ENCODE measurements around the gene MZF1.
"Not testable (repeated sequence)": the region's sequence is repeated elsewhere in the genome, so short reads cannot be mapped to it uniquely, and the experiment has no call there.

Gene MZF1

DNA sequence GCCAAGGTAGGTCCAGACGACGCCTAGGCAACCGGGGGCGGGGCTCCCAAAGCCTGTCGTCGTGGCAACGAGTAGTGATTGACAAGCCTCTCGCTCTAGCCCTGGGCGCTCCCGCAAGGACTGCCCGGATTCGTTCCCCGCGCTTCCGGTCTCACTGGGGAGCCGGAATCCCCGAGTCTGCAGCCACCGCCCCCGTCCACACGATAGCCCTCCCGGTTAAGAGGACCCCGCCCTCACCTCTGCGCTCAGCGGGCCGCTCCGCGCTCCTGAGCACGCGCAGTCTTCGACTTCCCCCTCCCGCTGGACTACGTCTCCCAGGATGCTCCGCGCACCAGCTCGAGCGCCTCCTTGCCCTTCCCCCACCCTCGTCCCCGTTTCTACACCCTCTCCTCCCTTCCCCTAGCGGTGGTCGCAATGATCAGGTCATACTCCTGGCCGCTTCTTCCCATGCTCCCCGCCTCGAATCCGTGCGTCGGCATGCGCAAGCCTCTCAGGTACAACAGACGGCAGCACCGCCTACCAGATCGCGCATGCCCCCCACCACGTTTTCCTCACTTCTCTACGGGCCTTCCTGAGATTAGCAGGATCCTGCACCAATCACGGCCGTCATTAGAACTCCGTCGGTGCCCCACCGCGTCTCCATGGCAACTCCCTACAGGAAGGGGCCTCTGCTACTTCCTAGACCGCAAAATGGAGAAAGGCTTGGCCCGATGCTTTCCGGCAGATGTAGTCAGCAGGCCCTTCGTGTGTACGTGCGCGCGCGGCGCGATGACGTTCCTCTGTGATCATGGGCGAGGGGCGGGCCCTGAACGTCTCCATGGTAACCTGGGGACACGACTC is at the start of gene MZF1:
Gene MZF1, minus strand, starts transcription at position 518 of the 840 bp plus-strand sequence. CDS start 1,946 bp downstream, outside the sequence.
- peak; percentile 95 for FAIRE-seq
- peak; percentile 98 for DNase-seq (ENCODE audit: insufficient read length, low spot score)

GRCh38 chr19:58607213-58607612 is 34.1 kb upstream of the MZF1 start:
- DNase-seq (ENCODE audit: insufficient read length, low spot score); FAIRE-seq: not testable (repeated sequence)

- DNase-seq (ENCODE audit: insufficient read length, low spot score); FAIRE-seq: not testable (repeated sequence)
Observed at GRCh38 chr19:58606251-58606896, 33.2 kb upstream of the MZF1 start.

- no peak for FAIRE-seq
- no peak for DNase-seq (ENCODE audit: insufficient read length, low spot score)
Observed at GRCh38 chr19:58586133-58586765, 13.1 kb upstream of the MZF1 start.

- no peak for FAIRE-seq
Observed at GRCh38 chr19:58585442-58586132, 12.5 kb upstream of the MZF1 start.

DNA sequence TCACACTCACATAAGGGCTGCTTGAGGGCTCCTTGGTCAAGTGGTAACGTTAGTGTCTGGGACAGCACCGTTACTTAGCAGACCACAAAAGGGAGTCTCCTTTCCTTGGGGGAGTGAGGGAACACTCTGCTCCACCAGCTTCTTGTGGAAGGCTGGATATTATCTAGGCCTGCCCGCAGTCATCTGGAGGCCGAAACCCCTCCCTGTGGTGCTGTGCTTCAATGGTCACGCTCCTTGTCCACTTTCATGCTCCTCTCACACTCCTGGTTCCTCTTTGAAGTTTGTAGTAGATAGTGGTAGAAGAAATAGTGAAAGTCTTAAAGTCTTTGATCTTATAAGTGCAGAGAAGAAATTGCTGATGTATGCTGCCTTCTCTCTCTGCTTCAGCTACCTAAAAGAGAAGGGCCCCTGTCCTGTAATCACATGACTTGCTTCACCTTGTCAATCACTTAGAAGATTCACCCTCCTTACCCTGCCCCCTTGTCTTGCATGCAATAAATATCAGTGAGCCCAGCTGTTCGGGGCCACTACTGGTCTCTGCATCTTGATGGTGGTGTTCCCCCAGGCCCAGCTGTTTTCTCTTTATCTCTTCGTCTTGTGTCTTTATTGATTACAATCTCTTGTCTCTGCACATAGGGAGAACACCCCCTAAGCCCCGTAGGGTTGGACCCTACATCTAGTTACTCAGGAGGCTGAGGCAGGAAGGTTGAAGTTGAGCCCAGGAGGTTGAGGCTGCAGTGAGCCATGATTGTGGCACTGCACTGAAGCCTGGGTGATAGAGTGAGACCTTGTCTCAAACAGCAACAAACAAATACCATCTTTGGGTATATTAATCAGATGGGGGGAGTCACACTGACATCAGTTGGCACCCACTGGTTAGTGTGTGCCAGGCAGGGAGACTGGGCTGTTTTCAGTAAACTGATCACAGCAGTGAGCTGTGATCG is 11.6 kb upstream of the MZF1 start:
- DNase-seq (ENCODE audit: insufficient read length, low spot score) (no peak), FAIRE-seq (no peak)

More at GRCh38 chr19:58585442-58586132, 12.5 kb upstream of the MZF1 start:
- no peak for DNase-seq (ENCODE audit: insufficient read length, low spot score)

DNA sequence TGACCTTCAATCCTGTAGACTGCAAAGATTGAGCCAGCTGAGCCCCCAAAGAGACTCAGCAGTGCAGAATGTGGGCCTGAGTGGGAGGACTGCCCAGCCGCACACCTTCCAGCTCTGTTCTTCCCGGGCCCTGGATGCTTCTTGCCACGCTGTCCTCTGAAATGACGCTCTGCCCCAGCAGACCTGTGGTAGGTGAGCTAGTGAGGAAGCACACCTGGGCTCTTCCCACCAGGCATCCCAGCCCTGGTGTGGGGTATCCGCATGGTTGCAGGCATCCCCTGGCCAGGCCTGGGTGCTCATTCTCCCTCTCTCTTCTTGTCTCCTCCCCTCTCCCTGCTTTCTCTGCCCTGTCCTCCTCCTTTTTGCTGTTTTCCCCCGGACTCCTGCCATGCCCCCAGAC is 9.8 kb upstream of the MZF1 start:
- no peak for DNase-seq (ENCODE audit: insufficient read length, low spot score)
- no peak for FAIRE-seq

GRCh38 chr19:58581227-58582141 is 8.3 kb upstream of the MZF1 start:
- DNase-seq (ENCODE audit: insufficient read length, low spot score), result peak; percentile 55
- no peak for FAIRE-seq

- FAIRE-seq (no peak), DNase-seq (ENCODE audit: insufficient read length, low spot score) (no peak)
Observed at GRCh38 chr19:58579473-58580142, 6.5 kb upstream of the MZF1 start.

DNA sequence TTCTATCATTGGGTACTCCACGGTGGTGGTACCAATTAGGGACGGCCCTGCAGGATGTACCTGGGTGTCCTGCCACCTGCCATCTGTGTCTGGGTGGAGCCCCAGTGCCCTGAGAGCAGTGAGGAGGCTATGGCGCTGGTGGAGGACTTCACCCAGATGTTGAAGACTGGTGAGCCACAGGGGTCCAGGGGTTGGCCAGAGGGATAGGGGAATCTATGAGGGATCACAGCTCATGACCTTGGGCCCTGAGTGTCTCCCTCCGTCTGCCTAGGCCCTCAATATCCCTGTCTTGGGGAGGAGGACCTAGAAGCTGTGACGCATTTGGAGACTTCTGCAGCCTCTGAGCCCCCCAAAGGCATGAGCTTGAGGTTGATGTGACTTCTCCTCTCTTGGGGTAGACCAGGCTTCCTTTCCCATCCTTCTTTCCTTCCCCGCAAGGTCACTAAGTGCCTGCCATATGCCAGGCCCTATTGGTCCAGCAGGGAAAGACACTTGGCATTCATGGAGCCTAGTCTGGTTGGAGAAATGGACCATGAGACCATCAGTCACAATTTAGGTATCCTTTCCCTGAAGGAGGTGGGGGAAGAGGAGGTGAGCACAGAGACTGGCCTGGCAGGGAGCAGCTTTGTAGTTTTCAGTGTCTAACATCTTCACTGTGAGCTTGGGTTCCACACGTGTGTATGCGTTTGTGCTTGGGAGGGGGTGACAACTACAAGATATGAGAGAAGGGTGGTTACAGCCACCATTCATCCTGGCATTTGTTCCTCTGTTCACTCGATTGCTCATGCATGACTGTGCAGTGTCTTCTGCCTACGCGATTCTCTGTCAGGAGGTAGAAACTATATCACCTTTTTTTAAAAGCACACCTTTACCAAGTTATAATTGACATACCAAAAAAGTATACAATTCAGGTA is 5.1 kb upstream of the MZF1 start:
- DNase-seq (ENCODE audit: insufficient read length, low spot score), result no peak
- no peak for FAIRE-seq

GRCh38 chr19:58577581-58577980 is 4.4 kb upstream of the MZF1 start:
- not testable (repeated sequence) for FAIRE-seq; DNase-seq (ENCODE audit: insufficient read length, low spot score)

- FAIRE-seq, result peak; percentile 60
- peak; percentile 85 for DNase-seq (ENCODE audit: insufficient read length, low spot score)
Observed at GRCh38 chr19:58575183-58576041, 2.3 kb upstream of the MZF1 start.

GRCh38 chr19:58573658-58574164 is 576 bp upstream of the MZF1 start:
- FAIRE-seq (no peak), DNase-seq (ENCODE audit: insufficient read length, low spot score) (no peak)

GRCh38 chr19:58572026-58572817 is 913 bp downstream of the MZF1 start:
- FAIRE-seq, result no peak
- no peak for DNase-seq (ENCODE audit: insufficient read length, low spot score)

- DNase-seq (ENCODE audit: insufficient read length, low spot score), result no peak
- no peak for FAIRE-seq
Observed at GRCh38 chr19:58571575-58571947, 1.6 kb downstream of the MZF1 start.

Measured in HTR-8/SVneo (cell line).